ENCODE results near the gene IZUMO1. TPM values are rescaled to one million over a fixed set of nuclear protein-coding genes. Genes with fewer than 3 reads are reported as not detected.

Gene IZUMO1
- total and polyA plus RNA-seq, 10 donors: 0.26 to 5.3 (median 1.0) TPM; not detected in 1

GRCh38 chr19:48741129-48741999 lies 5.3 kb downstream of the IZUMO1 start:
- peak; percentile 80 for DNase-seq
- 37 to 48% (median 41%) methylated on average over 33 to 35 of the region's 35 CpGs for WGBS, 5 donors

DNA sequence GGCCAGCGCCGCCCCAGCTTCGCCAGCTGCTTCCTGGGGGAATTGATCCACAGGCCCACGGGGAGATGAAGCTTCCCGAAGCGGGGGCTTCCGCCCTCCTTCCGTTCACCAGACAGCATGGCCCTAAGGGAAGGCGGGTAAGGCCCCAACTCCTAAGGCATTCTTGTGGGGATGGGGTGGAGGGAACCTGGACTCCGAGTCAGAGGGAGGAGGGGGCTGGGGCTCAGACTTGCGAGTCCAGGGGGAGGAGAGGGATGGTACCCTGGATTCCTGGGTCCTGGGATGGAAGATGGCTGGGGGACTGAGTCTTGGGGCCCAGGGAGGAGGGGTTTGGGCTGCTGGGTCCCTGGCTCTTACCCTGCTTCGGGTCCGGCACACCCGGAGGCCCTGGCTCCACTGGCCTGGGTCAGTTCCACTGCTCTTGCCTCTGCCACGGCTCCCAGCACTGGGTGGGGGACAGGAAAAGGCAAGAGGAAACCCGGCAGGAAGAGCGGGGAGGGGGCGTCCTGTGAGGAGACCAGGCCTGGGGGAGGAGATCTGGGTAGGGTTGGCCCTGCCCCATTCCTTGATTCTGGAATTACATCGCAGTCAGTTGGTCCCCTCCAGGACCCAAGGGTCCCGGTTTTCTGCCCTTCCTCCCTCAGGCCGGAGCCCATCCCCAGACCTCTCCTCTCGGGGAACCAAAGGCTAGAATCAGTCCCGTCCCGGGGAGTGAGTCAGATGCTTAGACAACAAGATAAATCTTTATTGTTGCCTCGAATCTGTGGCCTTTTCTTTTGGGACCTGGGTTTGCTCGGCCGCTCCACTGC lies 6.3 kb downstream of the IZUMO1 start, which contains the start of gene RASIP1:
Gene RASIP1, minus strand, starts transcription at position 447 of the 809 bp plus-strand sequence. Its CDS starts 328 bp downstream, at position 119.
- H3K9me3 ChIP-seq: peaks cover 0 to 4% (median 0%) of the 10 kb centered on the region in 8 donors
- 26 to 36% (median 30%) methylated on average over 26 to 27 of the region's 27 CpGs for WGBS, 5 donors
- H3K27ac ChIP-seq: peak within 1 kb of the TSS; percentile 66 to 85 (median 81)
- DNase-seq: peak; percentile 83
- intact Hi-C loops (cut with DNase I; ENCODE audit: low total_unique reads): no loop called here
- H3K4me1 ChIP-seq: peaks cover 0 to 66% (median 31%) of the 10 kb centered on the region in 6 donors
- H3K4me3 ChIP-seq: peak within 1 kb of the TSS; percentile 50 to 83 (median 62)
- TF ChIP-seq POLR2AphosphoS5 (IDR thresholded peaks at IDR 0.05): peak; percentile 82 to 92 (median 87)
- TF ChIP-seq POLR2A (IDR thresholded peaks at IDR 0.05): peak in 1 of 3 donors; percentile 61
- TF ChIP-seq, protein P1, sequence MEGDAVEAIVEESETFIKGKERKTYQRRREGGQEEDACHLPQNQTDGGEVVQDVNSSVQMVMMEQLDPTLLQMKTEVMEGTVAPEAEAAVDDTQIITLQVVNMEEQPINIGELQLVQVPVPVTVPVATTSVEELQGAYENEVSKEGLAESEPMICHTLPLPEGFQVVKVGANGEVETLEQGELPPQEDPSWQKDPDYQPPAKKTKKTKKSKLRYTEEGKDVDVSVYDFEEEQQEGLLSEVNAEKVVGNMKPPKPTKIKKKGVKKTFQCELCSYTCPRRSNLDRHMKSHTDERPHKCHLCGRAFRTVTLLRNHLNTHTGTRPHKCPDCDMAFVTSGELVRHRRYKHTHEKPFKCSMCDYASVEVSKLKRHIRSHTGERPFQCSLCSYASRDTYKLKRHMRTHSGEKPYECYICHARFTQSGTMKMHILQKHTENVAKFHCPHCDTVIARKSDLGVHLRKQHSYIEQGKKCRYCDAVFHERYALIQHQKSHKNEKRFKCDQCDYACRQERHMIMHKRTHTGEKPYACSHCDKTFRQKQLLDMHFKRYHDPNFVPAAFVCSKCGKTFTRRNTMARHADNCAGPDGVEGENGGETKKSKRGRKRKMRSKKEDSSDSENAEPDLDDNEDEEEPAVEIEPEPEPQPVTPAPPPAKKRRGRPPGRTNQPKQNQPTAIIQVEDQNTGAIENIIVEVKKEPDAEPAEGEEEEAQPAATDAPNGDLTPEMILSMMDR (IDR thresholded peaks at IDR 0.05 in 8 of 11, conservative IDR thresholded peaks at IDR 0.05 in 3 of 11): no peak
- H3K27me3 ChIP-seq (replicated peaks in 1 of 7): peaks cover 0 to 30% (median 20%) of the 10 kb centered on the region in 7 donors
- peaks cover 0 to 2% (median 0%) of the 10 kb centered on the region in 6 donors for H3K36me3 ChIP-seq

More at GRCh38 chr19:48741129-48741999, 5.3 kb downstream of the IZUMO1 start:
- H3K4me3 ChIP-seq: peak overlapping the region in 2 of 8 donors; percentile 62 to 83
- H3K9me3 ChIP-seq: peaks cover 0 to 7% (median 0%) of the 10 kb centered on the region in 8 donors
- intact Hi-C loops (cut with DNase I; ENCODE audit: low total_unique reads): no loop called here
- H3K4me1 ChIP-seq: peaks cover 0 to 74% (median 35%) of the 10 kb centered on the region in 6 donors
- H3K27me3 ChIP-seq (replicated peaks in 1 of 7): peaks cover 0 to 40% (median 20%) of the 10 kb centered on the region in 7 donors
- peak overlapping the region; percentile 66 to 85 (median 81) for H3K27ac ChIP-seq
- TF ChIP-seq, protein P1 (IDR thresholded peaks at IDR 0.05 in 8 of 11, conservative IDR thresholded peaks at IDR 0.05 in 3 of 11): no peak
- TF ChIP-seq POLR2A (IDR thresholded peaks at IDR 0.05) (no peak), POLR2AphosphoS5 (IDR thresholded peaks at IDR 0.05) (peak; percentile 57 to 79 (median 77))
- no peaks in the 10 kb centered on the region for H3K36me3 ChIP-seq

- peaks cover 0 to 58% (median 28%) of the 10 kb centered on the region in 6 donors for H3K4me1 ChIP-seq
- TF ChIP-seq POLR2AphosphoS5 (IDR thresholded peaks at IDR 0.05): no peak
- TF ChIP-seq POLR2A (IDR thresholded peaks at IDR 0.05): no peak
- TF ChIP-seq, protein P1 (IDR thresholded peaks at IDR 0.05 in 8 of 11, conservative IDR thresholded peaks at IDR 0.05 in 3 of 11): no peak
- intact Hi-C loops (cut with DNase I; ENCODE audit: low total_unique reads): no loop called here
- no peaks in the 10 kb centered on the region for H3K9me3 ChIP-seq
- H3K27ac ChIP-seq: peak overlapping the region; percentile 66 to 85 (median 81)
- 4 to 10% (median 8%) methylated on average over 33 to 51 of the region's 51 CpGs for WGBS, 5 donors
- peaks cover 0 to 27% (median 20%) of the 10 kb centered on the region in 7 donors for H3K27me3 ChIP-seq (replicated peaks in 1 of 7)
- H3K4me3 ChIP-seq: peak overlapping the region; percentile 50 to 83 (median 62)
- DNase-seq: no peak
- peaks cover 0 to 10% (median 0%) of the 10 kb centered on the region in 6 donors for H3K36me3 ChIP-seq
Observed at GRCh38 chr19:48739404-48740163, 7.1 kb downstream of the IZUMO1 start.
